Stomach (tissue), 9 donors: ENCODE results near the gene LYVE1. TPM values are rescaled to one million over a fixed set of nuclear protein-coding genes. Genes with fewer than 3 reads are reported as not detected.

Experiments used
- DNase-seq, 2 donors: peaks; one replicate each; pipeline versions ENCODE4 v3.0.0 to v3.0.0-alpha.2; 2013 to 2019
- H3K27ac ChIP-seq, 5 donors: fragments of 200-600 bp in 4 of 5; sonication (generic) in 4 of 5; one replicate each; pipeline ENCODE4 v1.5.1; 2013 to 2019; ENCODE audit warnings: mild to moderate bottlenecking in 1 of 5, moderate library complexity in 1 of 5
- H3K27me3 ChIP-seq, 3 donors: fragments of 200-600 bp; sonication (generic); one replicate each; pipeline ENCODE4 v1.5.1; 2017 to 2019; ENCODE audit warnings: mixed run types in 1 of 3
- H3K36me3 ChIP-seq, 4 donors: fragments of 200-600 bp; sonication (generic); 1 replicate in 3 of 4; 2 replicates in 1 of 4; pipeline ENCODE4 v1.5.1; 2016 to 2019
- H3K4me1 ChIP-seq, 4 donors: fragments of 200-600 bp; sonication (generic); one replicate each; pipeline ENCODE4 v1.5.1; 2016 to 2019
- H3K4me3 ChIP-seq, 4 donors: fragments of 200-600 bp; sonication (generic) in 3 of 4; one replicate each; pipeline ENCODE4 v1.5.1; 2016 to 2019; ENCODE audit warnings: mild to moderate bottlenecking in 1 of 4
- H3K9me3 ChIP-seq, 4 donors: fragments of 200-600 bp; sonication (generic); one replicate each; pipeline ENCODE4 v1.5.1; 2016 to 2019
- CTCF ChIP-seq, 7 experiments: fragments of 450-650 bp in 4 of 7; fragments of 200-600 bp in 3 of 7; sonication (generic) in 3 of 7; IDR thresholded peaks; one replicate each; pipeline ENCODE4 v1.5.1; 2016 to 2019; ENCODE audit warnings: antibody characterized with exemption in 7 of 7, control low read depth in 2 of 7, mild to moderate bottlenecking in 1 of 7
- EP300 ChIP-seq: sonication (generic); formaldehyde crosslinking; IDR thresholded peaks from one replicate; pipeline ENCODE4 v1.6.1; 2017; ENCODE audit warnings: antibody characterized with exemption
- POLR2A ChIP-seq, 4 donors: fragments of 450-650 bp; IDR thresholded peaks; one replicate each; pipeline ENCODE4 v1.6.1; 2016; ENCODE audit warnings: antibody characterized with exemption in 4 of 4, control low read depth in 2 of 4, mild to moderate bottlenecking in 1 of 4, moderate library complexity in 1 of 4
- POLR2AphosphoS5 ChIP-seq, 3 donors: sonication (generic); formaldehyde crosslinking; IDR thresholded peaks; one replicate each; pipeline ENCODE4 v1.6.1; 2016; ENCODE audit warnings: antibody characterized with exemption in 3 of 3
- WGBS, 5 donors: extraction: QIAGEN DNeasy Blood & Tissue Kit in 3 of 5; methylation state at CpG; one replicate each; pipeline versions ENCODE4 v1.1.5 to v1.1.7; 2013 to 2018; 5-methylcytosine and 5-hydroxymethylcytosine counted together
- intact Hi-C: fragments of 100-400 bp; cut with DNase I; formaldehyde crosslinking; loops from one replicate; pipeline ENCODE4 v1.15.1; 2023; ENCODE audit warnings: low total_unique reads
- polyA plus RNA-seq, 3 donors: library from polyadenylated mRNA; stranded (reverse); fragments of 200-250 nt; gene quantifications; one replicate each; pipeline ENCODE4 v1.2.3, GENCODE V29; 2013
- total RNA-seq, 5 donors: library from RNA; depleted of rRNA; stranded (reverse); fragments of >200 nt; gene quantifications; one replicate each; pipeline versions ENCODE4 v1.1.0 to v1.2.3, GENCODE V29; 2014 to 2016
- donor health status: healthy with polysubstance abuse.
- donor health status: Bipolar disorder and iron deficiency.
- donor health status: healthy.

LYVE1 gene
- total and polyA plus RNA-seq, 8 donors: 5.2 to 149 (median 12.6) TPM

DNA sequence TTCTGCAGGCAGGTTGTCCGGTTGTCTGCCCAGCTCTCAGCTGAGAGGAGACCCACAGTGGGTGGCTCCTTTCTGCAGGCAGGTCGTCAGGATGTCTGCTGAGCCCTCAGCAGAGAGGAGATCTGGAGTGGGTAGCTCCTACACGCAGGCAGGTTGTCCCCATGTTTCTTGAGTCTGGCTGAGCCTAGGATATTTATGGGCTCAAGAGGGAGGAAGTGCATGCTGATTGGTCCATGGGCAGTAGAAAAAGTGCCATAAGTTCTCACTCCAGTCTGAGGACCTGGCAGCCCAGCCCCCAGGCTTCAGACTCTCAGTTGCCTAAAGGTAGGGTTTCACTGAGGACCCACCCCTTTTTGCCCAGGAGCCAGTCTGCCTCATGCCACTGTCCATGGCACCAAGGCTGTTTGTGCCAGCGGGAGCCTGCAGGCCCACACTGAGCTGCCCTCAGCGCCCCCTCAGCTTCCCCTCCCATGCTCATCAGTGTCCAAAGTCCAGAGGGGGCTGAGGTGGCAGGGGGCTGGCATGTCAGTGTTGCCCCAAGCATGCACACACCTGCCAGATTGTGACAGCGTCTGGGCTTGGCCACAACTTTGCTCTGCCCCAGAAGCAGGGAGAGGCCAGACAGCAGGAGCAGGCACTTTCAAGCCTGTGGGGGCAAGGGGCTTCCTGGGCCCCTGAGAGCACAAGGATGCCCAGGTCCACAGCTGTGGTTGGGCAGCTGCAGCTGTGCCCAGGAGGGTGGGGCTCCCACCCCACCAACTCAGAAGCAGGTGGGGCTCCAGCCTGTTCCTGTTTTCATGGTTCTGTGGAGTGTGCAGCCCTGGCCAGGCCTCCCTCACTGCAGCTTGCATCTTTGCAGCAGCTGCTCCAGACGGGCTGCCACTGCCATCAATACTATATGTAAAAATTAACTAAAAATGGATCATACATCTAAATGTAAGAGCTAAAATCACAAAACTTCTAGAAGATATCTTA lies 23.7 kb downstream of the LYVE1 start:
- intact Hi-C loops: no loop called here
- H3K27ac ChIP-seq: no peak overlapping the region

DNA sequence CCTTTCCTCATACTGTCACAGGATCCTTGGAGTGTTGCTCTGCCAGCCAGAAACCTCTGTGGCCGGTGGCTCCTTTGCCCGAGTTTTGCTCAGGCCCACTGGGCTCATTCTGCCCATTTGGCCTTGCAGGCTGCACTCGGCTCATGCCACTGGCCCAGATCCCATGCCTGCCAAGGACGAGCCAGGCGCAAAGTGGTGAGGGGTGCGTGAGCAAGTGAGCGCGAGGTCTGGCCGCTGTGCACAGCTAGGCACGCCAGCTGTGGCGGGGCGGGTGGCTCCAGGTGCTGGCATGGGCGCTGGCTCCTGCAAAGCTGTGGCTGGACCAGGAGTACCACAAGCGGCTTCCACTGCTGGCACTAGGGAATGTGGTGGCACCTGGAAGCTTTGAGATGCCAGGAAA lies 24.7 kb downstream of the LYVE1 start:
- no peak for DNase-seq
- no peak overlapping the region for H3K27ac ChIP-seq
- H3K36me3 ChIP-seq: no peaks in the 10 kb centered on the region
- intact Hi-C loops: no loop called here
- no peaks in the 10 kb centered on the region for H3K9me3 ChIP-seq
- H3K4me3 ChIP-seq: no peak overlapping the region
- 94 to 98% (median 96%) methylated on average over 13 to 14 of the region's 14 CpGs for WGBS, 5 donors
- peaks cover 3 to 22% (median 16%) of the 10 kb centered on the region in 4 donors for H3K4me1 ChIP-seq
- no peaks in the 10 kb centered on the region for H3K27me3 ChIP-seq
- TF ChIP-seq POLR2AphosphoS5 (IDR thresholded peaks at IDR 0.05): no peak
- TF ChIP-seq CTCF (IDR thresholded peaks at IDR 0.05): no peak

More for the DNA sequence above, 23.7 kb downstream of the LYVE1 start:
- Histone ChIP-seq H3K27me3 (no peaks in the 10 kb centered on the region), H3K4me3 (no peak overlapping the region), H3K36me3 (no peaks in the 10 kb centered on the region), H3K4me1 (peaks cover 2 to 13% (median 9%) of the 10 kb centered on the region in 4 donors), H3K9me3 (no peaks in the 10 kb centered on the region)
- DNase-seq: no peak
- 74 to 87% (median 80%) methylated on average over 7 of the region's 7 CpGs for WGBS, 5 donors
- TF ChIP-seq CTCF (IDR thresholded peaks at IDR 0.05) (no peak), POLR2AphosphoS5 (IDR thresholded peaks at IDR 0.05) (no peak), EP300 (no peak), POLR2A (IDR thresholded peaks at IDR 0.05) (no peak)

- no peak overlapping the region for H3K27ac ChIP-seq
- no peaks in the 10 kb centered on the region for H3K36me3 ChIP-seq
- TF ChIP-seq POLR2A (IDR thresholded peaks at IDR 0.05) (no peak), CTCF (IDR thresholded peaks at IDR 0.05) (no peak), EP300 (no peak), POLR2AphosphoS5 (IDR thresholded peaks at IDR 0.05) (no peak)
- H3K4me1 ChIP-seq: peaks cover 3 to 23% (median 16%) of the 10 kb centered on the region in 4 donors
- intact Hi-C loops: no loop called here
- 93 to 96% (median 95%) methylated on average over 3 of the region's 3 CpGs for WGBS, 5 donors
- no peaks in the 10 kb centered on the region for H3K9me3 ChIP-seq
- H3K4me3 ChIP-seq: no peak overlapping the region
- H3K27me3 ChIP-seq: no peaks in the 10 kb centered on the region
- DNase-seq: no peak
Measured at GRCh38 chr11:10542776-10543175, 25.7 kb downstream of the LYVE1 start.

- 47 to 52% (median 47%) methylated on average over 5 of the region's 5 CpGs for WGBS, 5 donors
- no peak for TF ChIP-seq CTCF (IDR thresholded peaks at IDR 0.05)
- no peak for TF ChIP-seq EP300
- no peak for TF ChIP-seq POLR2A (IDR thresholded peaks at IDR 0.05)
- TF ChIP-seq POLR2AphosphoS5 (IDR thresholded peaks at IDR 0.05): no peak
- no peaks in the 10 kb centered on the region for H3K36me3 ChIP-seq
- H3K4me1 ChIP-seq: peaks cover 3 to 23% (median 16%) of the 10 kb centered on the region in 4 donors
- H3K27ac ChIP-seq: peak overlapping the region in 4 of 5 donors; percentile 89 to 96 (median 94)
- H3K27me3 ChIP-seq: no peaks in the 10 kb centered on the region
- no peak for DNase-seq
- H3K4me3 ChIP-seq: peak overlapping the region; percentile 70 to 87 (median 80)
- intact Hi-C loops: no loop called here
- H3K9me3 ChIP-seq: no peaks in the 10 kb centered on the region
Measured at GRCh38 chr11:10541561-10541930, 26.9 kb downstream of the LYVE1 start.
